NCI-H187 (cell line): Measurements from ENCODE around the gene SNORC.
"Not testable (repeated sequence)": the region's sequence is repeated elsewhere in the genome, so short reads cannot be mapped to it uniquely, and the experiment has no call there.

Experiments used
- DNase-seq, 2 experiments: peaks; one replicate each; lab custom pipeline; 2025; lab: John Stamatoyannopoulos, UW

The SNORC gene

DNA sequence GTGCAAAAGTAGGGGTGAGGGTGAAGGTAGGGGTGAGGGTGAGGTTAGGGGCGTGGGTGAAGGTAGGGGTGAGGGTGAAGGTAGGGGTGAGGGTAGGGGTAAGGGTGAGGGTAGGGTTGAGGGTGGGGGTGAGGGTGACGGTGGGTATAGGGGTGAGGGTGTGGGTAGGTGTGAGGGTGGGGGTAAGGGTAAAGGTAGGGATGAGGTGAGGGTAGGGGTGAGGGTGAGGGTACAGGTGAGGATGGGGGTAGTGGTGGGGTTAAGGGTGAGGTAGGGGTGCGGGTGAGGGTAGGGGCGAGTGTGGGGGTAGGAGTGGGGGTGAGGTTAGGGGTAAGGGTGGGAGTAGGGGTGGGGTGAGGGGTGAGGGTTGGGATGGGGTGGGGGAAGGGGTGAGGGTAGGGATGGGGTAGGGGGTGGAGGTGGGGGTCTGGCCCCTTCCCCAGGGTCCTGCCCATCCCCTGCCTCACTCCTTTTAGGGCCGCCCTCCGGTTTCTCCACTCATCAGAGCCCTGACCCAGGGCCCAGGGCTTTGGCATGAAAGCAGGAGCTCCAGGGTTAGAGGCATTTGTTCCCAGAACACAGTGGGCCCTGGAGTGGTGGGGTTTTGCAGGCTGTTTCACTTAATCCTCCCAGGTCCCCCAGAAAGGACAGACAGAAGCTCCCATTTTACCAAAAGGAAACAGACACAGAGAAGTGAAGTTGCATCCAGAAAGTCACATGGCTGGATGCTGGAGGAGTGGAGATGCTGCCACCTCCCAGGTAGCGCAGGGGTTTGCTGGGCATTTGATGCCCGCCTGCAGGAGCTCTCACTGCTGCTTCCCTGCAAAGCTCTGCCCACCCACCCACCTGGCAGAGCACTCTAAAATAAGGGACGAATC lies 26.9 kb downstream of the SNORC start:
- no peak for DNase-seq

DNA sequence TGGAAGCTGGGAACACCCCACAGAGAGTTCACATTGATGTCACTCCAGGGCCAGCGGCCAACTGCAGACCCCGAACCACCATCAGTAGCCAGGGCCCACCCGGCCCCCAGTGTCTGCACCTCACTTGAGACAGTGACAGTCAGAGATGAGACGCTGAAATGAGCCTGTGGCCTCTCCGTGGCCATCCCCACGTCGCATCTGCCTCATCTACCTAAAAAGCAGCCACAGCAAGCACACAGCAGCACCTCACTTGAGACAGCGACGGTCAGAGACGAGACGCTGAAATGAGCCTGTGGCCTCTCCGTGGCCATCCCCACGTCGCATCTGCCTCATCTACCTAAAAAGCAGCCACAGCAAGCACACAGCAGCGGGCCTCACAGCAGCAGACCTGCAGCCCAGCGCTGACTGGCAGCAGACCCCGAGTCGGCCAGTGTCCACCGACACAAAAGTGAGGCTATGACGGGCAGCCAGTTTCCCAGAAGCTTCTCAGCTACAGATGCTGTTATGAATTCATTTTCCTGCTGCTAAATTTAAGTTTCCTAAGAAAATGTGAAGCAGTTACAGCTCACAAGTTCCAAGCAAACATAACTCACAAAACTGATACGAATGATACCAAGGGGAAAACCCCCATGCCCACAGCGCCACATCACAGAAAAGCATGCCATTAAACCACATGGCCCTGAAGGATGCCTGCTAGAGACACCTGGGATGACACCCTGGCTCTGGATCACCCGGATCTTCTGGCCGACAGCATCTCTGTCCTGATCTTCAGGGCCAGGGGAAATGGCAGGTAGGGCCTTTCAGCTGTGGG lies 27.7 kb downstream of the SNORC start:
- DNase-seq = no peak

DNA sequence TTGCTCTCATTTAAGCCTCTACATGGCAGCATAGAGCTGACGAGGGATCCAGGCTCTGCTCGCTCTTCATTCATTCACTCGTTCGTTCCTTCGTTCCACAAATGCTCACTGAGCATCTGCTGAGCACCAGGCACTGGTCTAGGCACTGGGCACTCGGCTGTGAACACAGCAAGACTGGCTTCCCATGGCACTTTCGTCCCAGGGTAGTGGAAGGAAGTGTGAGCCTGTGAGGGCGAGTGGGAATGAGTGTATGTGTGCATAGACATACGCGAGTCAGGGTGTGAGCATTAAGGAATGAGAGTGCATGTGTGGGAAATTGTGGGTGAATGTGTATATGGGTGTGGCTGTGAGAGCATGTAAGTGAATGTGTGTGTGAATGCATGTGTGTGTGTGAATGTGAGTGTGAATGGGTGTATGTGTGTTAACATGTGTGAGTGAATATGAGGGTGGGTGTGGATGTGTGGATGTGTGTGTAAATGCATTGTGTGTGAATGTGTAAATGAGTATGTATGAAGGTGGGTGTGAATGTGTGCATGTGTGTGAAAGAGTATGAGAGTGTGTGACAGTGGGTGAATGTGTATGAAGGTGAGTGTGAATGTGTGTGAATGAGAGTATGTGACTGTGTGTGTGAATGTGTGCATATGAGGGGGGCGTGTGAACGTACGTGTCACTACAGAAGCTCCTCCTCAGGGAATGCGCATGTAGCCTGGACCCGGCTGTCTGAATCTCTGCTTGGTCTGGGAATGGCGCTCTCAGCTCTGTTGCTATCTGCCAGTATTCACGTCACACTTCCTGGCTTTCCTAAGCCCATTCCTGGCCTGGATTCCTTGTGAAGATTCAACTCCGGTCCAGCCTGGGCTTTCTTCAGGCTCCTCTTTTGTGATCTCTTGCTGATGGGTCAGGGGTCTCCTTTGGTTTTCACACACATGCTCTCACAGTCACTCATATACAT lies 28.8 kb downstream of the SNORC start:
- no peak for DNase-seq

DNA sequence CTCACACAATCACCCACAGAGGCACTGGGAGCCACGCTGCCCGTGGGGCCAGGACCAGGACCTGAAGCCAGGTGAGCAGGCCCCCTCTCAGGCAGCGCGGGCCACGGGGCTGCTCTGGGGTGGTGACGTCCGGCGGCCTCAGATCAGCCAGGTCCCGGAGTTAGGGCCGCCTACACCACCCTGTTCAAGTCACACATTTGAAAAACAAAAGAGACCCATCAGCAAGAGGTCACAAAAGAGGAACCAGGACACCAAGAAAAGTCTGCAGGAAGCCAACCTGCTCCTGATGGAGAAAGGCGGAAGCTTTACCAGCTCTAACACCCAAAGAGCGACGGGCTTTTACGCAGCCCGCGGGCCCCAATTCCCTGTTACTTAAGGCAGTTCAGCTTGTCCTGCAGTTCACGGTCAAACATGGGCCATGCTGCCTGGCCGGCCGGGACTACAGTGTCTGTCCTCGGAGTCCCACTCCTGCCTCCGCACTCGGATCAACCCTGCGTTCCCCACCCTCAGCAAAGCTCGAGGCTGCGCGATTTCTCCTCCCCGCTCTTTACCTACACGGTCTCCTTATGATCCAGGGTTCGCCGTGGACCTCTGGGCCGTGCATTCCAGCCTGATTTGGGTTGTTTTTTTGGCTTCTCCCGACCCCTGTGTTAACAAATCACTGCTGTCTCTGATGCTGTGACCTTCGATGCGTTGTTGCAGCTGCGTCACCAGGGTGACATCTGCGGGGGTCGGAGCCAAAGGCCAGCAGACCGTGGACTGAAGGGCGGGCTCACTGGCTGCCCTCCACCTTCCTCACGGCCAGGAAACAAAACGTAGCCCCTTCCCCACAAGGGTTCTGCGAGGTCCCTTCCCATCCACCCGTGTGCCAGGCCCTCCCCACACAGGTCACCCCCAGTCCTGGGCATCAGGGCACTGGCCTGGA lies 31.0 kb downstream of the SNORC start:
- no peak for DNase-seq

DNA sequence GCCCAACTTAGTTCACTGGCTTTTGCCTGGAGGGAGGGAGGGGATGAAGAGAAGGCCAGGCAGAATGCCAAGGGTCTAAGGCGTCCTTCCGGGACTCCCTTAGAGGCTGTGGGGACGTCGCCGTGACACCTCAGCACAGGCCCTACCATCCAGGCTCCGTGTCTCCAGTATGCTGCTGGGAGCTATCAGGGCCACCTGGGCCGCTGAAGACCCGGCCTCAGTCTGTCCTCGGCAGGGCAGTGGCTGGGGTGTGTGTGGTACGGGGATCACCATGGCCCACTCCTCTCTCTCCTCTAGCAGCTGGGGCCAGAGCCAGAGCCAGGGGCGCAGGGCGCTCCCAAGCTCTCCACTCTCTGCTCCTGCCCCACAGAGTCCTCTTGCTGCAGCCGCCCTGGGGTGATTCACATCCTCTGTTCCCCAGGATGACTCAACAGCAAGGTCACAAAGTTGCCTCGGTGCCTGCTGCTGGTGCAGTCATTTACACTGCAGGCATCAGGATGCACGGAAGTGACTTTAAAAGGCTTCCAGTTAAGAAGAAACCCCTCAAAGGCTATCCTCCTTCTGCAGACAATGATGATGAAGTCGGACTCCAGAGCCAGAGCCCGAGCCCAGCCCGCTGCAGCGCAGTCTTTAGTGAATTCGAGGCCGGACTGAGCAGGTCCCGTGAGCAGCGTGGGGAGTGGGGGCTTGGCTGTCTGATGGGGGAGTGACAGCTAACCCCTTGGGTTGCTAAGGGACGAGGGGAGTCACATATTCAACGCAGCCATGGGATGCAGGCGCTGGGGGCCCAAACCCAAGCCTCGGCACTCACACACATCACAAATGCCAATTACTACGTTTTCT lies 31.9 kb downstream of the SNORC start:
- DNase-seq = no peak

DNA sequence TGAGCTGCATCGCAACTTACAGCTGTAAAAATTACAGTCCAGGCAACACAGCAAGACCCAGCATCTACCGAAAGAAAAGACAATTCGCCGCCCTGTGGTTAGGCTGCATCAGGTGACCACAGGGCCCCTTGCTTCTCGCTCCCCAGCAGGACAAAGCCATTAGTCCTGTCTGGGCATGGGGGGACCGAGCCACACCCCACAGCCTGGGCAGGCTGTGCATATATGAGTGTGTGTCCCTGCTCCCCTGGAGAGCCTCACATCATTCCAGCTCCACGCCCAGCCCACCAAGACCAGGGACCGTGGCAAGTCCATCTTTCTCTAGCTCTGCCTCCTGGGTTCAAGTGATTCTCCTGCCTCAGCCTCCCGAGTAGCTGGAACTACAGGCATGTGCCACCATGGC lies 33.9 kb downstream of the SNORC start:
- no peak for DNase-seq

DNA sequence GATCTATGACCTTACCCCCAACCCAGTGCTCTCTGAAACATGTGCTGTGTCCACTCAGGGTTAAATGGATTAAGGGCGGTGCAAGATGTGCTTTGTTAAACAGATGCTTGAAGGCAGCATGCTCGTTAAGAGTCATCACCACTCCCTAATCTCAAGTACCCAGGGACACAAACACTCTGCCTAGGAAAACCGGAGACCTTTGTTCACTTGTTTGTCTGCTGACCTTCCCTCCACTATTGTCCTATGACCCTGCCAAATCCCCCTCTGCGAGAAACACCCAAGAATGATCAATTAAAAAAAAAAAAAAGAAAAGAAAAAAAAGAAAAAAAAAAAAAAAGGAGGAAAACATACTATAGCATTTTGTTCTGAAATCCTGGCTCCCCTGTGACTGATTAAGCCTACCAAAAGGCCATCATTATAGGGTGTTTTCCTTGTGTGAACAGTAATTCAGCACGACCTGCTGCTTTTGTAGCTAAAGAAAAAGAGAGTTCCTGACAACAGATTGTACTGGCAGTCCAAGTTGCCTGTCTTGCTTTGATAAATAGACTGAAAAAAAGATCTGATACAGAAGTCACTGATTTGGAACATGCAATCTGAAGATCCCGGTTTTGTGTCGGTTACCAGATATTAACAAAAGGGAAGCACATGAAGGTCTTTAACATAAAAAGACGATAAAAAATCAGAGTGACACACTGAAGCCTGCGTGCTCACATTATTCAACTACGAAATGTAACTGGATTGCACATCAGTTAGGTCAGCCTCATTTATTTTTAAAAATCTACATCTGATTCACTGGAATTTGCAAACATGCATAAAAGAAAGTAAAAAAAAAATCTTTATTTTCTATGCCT lies 37.0 kb downstream of the SNORC start:
- DNase-seq = peak in 1 of 2 experiments; percentile 4

DNA sequence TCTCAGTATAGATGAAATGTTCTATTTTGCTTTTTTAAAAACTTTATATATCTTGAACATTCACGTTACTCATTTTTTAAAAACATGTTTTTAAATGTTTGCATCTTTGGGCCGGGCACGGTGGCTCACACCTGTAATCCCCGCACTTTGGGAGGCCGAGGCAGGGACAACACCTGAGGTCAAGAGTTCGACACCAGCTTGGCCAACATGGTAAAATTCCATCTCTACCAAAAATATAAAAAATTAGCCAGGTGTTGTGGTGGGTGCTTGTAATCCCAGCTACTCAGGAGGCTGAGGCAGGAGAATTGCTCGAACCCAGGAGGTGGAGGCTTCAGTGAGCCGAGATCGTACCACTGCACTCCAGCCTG lies 37.6 kb downstream of the SNORC start:
- DNase-seq = not testable (repeated sequence)

DNA sequence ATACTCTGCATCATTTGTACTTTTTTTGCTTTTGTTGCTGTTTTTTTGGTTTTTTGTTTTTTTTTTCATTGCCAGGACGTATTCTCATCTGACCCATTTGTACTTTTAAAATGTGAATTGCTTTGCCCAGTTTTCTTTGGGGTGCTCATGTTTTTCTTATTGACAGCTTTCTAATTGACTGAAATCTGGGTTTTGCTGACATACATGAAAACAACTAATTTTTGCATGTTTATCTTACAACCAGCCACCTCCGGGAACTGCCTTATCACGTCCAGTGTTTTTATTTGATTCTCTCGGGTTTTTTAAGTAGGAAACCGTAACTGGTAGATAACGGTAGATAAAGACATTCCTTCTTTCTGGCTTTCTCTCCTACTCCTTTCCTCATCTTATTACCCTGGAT lies 38.6 kb downstream of the SNORC start:
- no peak for DNase-seq

DNA sequence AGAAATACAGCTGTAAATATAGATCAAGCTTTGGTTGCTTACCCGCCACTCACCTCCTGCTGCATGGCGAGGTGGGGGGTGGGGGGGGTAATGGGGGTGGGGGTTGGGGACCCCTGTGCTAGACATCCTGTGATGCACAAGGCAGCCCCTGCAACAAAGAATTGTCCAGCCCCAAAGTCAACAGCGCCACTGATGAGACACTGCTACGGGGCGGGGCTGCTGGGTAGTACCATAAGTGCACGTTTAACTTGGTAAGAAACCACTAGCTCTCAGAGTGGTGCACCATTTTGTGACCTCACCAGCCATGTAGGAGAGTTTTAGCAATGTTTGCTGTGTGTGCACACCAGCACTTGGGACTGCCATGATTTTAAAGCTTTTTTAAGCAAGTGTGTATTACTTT lies 40.3 kb downstream of the SNORC start:
- DNase-seq = no peak

DNA sequence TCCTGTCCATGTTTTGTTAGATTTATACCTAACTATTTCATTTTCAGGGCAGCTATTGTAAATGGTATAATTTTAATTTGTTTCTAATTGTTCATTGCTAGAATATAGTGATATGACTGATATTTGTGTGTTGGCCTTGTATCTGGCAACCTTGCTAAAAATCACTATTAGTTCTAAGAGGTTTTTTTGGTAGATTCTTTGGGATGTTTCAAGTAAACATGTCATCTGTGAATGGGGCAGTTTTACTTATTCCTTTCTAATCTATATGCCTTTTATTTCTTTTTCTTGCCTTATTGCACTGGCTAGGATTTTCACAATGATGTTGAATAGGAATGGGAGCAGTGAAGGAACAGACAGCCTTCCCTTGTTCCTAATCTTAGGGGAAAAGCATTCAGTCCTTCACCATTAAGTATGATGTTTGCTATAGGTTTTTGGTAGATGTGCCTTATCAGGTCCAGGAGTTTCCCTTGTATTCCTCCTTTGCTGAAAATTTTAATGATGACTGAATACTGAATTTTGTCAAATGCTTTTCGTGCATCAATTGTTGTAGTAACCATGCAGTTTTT lies 41.7 kb downstream of the SNORC start:
- DNase-seq = no peak

DNA sequence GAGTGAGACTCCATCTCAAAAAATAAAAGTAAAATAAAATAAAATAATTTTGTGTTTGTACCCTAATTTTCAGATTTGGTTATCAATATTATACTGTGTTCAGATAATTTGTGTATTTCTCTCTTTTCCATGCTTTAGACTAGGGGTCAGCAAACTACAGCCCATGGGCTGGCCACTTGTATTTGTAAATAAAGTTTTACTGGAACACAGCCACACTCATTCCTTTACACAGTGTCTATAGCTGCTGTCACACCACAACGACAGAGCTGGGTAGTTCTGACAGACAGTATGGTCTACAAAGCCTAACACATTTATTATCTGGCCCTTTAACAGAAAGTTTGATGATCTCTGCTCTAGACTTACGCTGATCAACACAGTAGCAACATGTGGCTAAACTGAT lies 43.8 kb downstream of the SNORC start:
- DNase-seq = no peak

DNA sequence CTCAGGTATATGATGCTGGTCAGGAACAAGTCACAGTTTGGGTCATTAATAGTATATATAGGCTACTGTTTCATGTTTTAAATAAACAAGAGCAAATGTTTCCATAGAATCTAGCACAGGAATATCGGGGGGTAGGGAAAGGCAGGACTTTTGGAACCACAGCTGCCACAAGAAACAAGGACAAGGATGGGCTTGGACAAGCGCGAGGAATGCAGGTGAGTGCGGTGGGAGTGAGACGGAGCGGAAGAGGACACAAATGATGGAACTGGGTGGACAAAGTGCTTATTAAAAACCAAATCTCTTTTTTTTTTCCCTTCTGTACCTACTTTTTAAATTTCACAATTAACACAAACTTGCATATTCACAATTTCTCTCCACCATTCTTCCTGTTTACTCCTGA lies 49.1 kb downstream of the SNORC start:
- DNase-seq = no peak

DNA sequence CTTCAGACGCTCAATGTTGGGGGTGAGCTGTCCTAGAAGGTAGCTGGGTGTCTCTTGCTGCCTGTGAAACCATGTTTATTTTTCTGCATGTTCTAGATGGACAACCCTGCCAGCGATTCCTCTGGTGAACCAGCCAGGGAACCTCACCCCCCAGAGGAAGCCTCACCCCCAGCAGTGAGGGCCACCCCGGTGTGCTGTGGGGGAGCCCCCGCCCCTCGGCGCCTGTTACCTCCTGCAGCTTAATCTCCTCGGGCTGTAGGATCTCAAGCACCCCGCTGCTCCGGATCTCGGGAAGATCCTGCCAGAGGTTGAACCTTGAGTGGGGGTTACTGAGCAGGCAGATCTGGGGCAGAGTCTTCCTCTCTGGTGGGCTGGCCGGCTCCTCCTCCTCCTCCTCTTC lies 50.0 kb downstream of the SNORC start:
- DNase-seq = no peak

DNA sequence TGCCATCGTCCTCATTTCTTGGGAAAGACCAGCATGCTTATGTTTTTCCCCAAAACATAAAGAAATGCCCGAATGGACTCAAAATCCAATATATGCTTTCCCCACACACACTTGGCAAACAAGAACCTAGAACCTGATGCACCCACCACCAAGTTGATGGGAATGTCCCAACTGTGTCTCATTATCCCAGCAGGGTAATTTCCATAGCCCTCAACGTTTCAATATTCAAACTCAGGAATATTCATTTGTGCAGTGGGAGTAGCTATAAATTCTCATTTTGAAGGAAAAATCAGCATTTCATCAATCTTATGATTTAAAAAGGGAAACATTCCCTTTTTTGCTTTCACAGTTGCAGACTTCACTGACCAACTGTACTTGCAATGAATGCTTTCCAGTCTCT lies 50.7 kb downstream of the SNORC start:
- no peak for DNase-seq

DNA sequence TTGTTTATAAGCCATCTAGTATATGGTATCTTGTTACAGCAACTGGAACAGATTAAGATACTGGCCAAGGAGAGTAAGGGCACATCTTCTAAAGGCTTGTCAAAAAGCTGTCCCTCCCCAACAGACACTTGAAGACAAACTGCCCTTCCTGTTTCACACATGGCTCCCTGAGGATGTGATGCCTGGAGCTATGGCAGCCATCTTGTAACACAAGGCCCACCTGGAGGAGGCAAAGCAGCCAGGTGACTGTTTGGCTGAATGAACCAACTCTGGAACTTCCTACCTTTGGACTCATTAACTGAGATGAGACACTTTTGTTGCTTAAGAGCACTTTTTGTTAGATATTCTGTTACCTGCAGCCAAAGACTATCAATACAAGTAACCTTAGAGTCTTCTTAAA lies 54.4 kb downstream of the SNORC start:
- no peak for DNase-seq

DNA sequence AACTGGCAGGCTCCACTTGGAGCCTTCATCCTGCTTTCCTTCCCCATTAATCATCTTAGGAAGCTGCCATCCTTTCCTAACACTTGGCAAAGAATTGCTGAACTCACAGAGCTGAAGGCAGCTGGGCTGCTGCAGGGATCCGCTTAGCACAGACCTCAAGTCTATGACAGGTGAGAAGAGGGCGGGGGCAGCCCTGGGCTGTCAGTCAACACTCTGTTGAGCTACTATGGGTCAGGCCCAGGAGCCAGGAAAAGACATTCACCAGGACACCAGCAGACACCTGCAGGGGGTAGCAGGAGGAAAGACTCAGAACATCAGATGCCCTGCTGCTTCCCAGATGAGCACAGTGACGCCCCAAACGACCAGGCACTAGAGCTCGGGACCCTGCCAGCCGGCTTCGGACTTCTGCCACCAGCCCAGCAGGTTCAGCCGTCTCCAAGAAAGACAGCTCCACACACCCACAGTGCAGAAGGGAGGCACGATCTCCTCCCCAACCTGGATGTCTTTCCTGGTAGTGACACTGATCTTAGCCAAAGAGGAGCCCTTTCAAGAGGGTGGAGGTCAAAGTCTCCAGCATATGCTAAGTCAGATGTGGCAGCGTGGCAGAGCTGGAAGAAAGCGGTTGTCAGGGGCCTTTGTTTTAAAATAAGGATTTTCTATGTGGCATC lies 55.2 kb downstream of the SNORC start:
- DNase-seq = no peak

DNA sequence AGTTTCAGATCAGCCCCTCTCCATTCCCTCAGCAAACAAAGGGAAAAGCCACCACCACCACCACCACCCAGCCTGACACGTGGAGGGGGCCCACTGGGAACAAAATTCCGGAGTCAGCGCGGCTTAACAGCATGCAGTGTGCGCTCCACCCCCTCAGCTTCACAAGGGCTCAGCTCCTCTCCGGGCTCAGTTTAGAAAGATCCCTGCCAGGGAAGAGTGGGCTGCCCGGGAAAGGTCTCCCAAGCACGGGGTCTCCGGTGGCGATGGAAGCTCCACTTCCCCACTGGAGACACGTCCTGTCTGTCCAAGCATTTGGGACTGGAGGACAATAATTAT lies 55.7 kb downstream of the SNORC start:
- DNase-seq = no peak
